Neural progenitor cell (in vitro differentiated cells): Measurements from ENCODE around the gene THRB.

ENCODE experiments used
- EZH2 ChIP-seq: fragments of 200-600 bp; sonication (generic); IDR thresholded peaks from 2 replicates; pipeline ENCODE4 v1.6.1; 2017; ENCODE audit warnings: antibody characterized with exemption, mild to moderate bottlenecking, moderate library complexity
- TF ChIP-seq, protein P1 (sequence below): fragments of 200-600 bp; sonication (generic); IDR thresholded peaks from 2 replicates; pipeline ENCODE4 v1.5.1; 2017; ENCODE audit warnings: antibody characterized with exemption, mild to moderate bottlenecking

GRCh38 chr3:24344784-24345439 lies 149.7 kb downstream of the THRB start:
- TF ChIP-seq, protein P1, sequence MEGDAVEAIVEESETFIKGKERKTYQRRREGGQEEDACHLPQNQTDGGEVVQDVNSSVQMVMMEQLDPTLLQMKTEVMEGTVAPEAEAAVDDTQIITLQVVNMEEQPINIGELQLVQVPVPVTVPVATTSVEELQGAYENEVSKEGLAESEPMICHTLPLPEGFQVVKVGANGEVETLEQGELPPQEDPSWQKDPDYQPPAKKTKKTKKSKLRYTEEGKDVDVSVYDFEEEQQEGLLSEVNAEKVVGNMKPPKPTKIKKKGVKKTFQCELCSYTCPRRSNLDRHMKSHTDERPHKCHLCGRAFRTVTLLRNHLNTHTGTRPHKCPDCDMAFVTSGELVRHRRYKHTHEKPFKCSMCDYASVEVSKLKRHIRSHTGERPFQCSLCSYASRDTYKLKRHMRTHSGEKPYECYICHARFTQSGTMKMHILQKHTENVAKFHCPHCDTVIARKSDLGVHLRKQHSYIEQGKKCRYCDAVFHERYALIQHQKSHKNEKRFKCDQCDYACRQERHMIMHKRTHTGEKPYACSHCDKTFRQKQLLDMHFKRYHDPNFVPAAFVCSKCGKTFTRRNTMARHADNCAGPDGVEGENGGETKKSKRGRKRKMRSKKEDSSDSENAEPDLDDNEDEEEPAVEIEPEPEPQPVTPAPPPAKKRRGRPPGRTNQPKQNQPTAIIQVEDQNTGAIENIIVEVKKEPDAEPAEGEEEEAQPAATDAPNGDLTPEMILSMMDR: no peak
- TF ChIP-seq EZH2: no peak
